Vagina (tissue), 2 donors: ENCODE results near the gene POU2F1. TPM values are rescaled to one million over a fixed set of nuclear protein-coding genes. Genes with fewer than 3 reads are reported as not detected.

ENCODE experiments used
- DNase-seq, 2 donors: peaks; one replicate each; pipeline ENCODE4 v3.0.0-alpha.2; 2017; ENCODE audit errors: extremely low spot score in 2 of 2
- H3K27ac ChIP-seq: fragments of 200-600 bp; sonication (generic); one replicate; pipeline ENCODE4 v1.5.1; 2019
- H3K27me3 ChIP-seq: fragments of 200-600 bp; sonication (generic); one replicate; pipeline ENCODE4 v1.5.1; 2019
- H3K36me3 ChIP-seq, 2 donors: fragments of 200-600 bp; sonication (generic); one replicate each; pipeline ENCODE4 v1.5.1; 2017 to 2019
- H3K4me1 ChIP-seq: fragments of 200-600 bp; sonication (generic); one replicate; pipeline ENCODE4 v1.5.1; 2019
- H3K4me3 ChIP-seq, 2 donors: fragments of 200-600 bp; sonication (generic); 1 replicate in 1 of 2; 2 replicates in 1 of 2; pipeline ENCODE4 v1.5.1; 2016 to 2019
- H3K9me3 ChIP-seq: fragments of 200-600 bp; sonication (generic); one replicate; pipeline ENCODE4 v1.5.1; 2019
- POLR2A ChIP-seq, 2 donors: fragments of 450-650 bp; IDR thresholded peaks; one replicate each; pipeline ENCODE4 v1.6.1; 2017; ENCODE audit warnings: antibody characterized with exemption in 2 of 2, mild to moderate bottlenecking in 2 of 2, moderate library complexity in 2 of 2
- POLR2AphosphoS5 ChIP-seq, 2 donors: sonication (generic); formaldehyde crosslinking; IDR thresholded peaks; one replicate each; pipeline ENCODE4 v1.9.0; 2017; ENCODE audit warnings: antibody characterized with exemption in 2 of 2, mild to moderate bottlenecking in 2 of 2, low read depth in 1 of 2; ENCODE audit not compliant: insufficient read depth in 1 of 2
- intact Hi-C: fragments of 100-400 bp; cut with DNase I; formaldehyde crosslinking; loops from one replicate; pipeline ENCODE4 v1.15.1; 2023
- total RNA-seq: library from RNA; depleted of rRNA; stranded (reverse); fragments of >200 nt; gene quantifications from one replicate; pipeline ENCODE4 v1.2.3, GENCODE V29; 2016
- TF ChIP-seq, protein P1 (sequence below), 3 experiments: fragments of 450-650 bp in 2 of 3; fragments of 200-600 bp in 1 of 3; sonication (generic) in 1 of 3; IDR thresholded peaks; one replicate each; pipeline ENCODE4 v1.5.1; 2017 to 2019; ENCODE audit warnings: antibody characterized with exemption in 3 of 3, mild to moderate bottlenecking in 2 of 3, moderate library complexity in 2 of 3

POU2F1 gene
- total RNA-seq, 1 donor from 2014 or later = 10.8 TPM

DNA sequence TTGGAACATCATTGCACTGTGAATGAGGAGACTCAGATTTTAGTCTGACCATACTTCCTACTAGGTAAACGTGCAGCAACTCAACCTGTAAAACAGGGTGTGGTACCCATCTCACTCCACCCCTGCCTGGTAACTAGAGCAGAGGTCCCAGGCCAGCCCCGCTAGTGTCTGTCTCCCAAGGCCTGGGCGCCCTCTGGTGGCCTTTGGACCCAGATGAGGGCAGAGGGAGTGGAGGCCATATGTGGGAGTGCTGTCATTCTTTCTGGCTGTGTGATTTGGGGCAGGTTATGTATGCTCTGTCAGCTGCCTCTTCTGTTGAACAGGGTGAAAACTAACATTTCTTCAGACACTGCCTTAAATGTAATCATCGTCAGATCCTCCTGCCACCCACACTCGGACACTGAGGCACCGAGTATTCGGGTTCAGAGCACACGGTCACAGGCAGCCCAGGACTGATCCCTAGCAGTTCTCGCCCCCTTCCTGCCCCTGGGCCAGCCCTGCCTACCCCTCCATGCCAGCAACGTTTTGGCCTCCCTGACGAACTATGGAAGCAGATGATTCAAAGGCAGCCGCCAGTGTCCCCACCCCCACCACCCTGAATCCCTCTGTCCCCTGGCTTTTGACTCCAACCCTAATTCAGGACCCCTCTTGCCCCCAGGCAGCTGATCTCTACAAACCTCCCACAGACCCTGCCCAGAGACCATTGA, 221.6 kb downstream of the POU2F1 start:
- DNase-seq = peak; percentile 84 to 87
- TF ChIP-seq POLR2AphosphoS5 (IDR thresholded peaks at IDR 0.05; ENCODE audit: insufficient read depth in 1 of 2, low read depth in 1 of 2) = no peak
- TF ChIP-seq, protein P1, sequence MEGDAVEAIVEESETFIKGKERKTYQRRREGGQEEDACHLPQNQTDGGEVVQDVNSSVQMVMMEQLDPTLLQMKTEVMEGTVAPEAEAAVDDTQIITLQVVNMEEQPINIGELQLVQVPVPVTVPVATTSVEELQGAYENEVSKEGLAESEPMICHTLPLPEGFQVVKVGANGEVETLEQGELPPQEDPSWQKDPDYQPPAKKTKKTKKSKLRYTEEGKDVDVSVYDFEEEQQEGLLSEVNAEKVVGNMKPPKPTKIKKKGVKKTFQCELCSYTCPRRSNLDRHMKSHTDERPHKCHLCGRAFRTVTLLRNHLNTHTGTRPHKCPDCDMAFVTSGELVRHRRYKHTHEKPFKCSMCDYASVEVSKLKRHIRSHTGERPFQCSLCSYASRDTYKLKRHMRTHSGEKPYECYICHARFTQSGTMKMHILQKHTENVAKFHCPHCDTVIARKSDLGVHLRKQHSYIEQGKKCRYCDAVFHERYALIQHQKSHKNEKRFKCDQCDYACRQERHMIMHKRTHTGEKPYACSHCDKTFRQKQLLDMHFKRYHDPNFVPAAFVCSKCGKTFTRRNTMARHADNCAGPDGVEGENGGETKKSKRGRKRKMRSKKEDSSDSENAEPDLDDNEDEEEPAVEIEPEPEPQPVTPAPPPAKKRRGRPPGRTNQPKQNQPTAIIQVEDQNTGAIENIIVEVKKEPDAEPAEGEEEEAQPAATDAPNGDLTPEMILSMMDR (IDR thresholded peaks at IDR 0.05) = peak; percentile 76 to 87 (median 85)
- Histone ChIP-seq H3K9me3 (no peaks in the 10 kb centered on the region), H3K27me3 (no peaks in the 10 kb centered on the region), H3K4me3 (no peak overlapping the region), H3K27ac (no peak overlapping the region), H3K4me1 (peaks cover 16% of the 10 kb centered on the region), H3K36me3 (no peaks in the 10 kb centered on the region)
- intact Hi-C loops = loop anchor here (5.0 kb wide), 2 partner anchors 175 to 375 kb away; no protein-coding TSS in a partner anchor

DNA sequence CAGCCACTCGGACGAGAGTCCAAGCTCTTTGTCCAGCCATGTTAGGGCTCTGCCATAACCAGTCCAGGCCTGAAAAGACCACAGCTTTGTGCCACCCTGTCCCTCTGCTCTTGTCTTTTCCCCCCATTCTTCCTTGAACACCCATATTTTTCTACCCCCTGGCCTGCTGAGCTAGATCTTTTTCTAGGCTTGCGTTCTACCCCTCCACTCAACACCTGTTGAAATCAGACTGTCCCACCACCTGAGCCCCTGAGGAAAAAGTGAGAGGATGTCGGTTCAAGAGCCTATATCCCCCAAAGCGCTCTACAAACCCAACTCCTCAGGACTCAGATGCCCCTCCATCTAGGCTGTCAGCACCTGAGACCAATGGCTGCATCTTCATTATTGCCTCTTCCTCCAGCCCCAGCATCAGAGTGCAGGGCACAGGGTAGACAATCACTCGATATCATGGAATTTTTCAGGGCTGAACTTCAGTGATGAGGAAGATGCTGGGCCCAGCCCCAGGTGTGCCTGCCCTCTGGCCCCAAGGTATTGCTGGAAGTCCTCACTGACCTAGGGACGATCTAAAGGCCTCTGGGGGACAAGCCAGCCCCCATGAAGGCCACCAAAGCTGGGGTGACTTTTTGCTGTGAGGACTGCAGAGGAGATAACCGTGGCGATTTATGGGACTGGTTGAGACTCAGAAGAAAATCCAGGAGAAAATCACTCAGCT, 222.3 kb downstream of the POU2F1 start:
- intact Hi-C loops = loop anchor here (5.0 kb wide), 2 partner anchors 176 to 376 kb away; no protein-coding TSS in a partner anchor
- DNase-seq = peak; percentile 70 to 84

GRCh38 chr1:167443757-167444156, 223.1 kb downstream of the POU2F1 start:
- H3K4me3 ChIP-seq = no peak overlapping the region
- intact Hi-C loops = loop anchor here (5.0 kb wide), 2 partner anchors 176 to 376 kb away; no protein-coding TSS in a partner anchor

More for the DNA sequence above, 222.3 kb downstream of the POU2F1 start:
- Histone ChIP-seq H3K36me3 (no peaks in the 10 kb centered on the region), H3K27me3 (no peaks in the 10 kb centered on the region), H3K9me3 (no peaks in the 10 kb centered on the region), H3K4me1 (peaks cover 16% of the 10 kb centered on the region), H3K27ac (no peak overlapping the region), H3K4me3 (no peak overlapping the region)
- TF ChIP-seq POLR2A (IDR thresholded peaks at IDR 0.05) (no peak), POLR2AphosphoS5 (IDR thresholded peaks at IDR 0.05; ENCODE audit: insufficient read depth in 1 of 2, low read depth in 1 of 2) (no peak)
- TF ChIP-seq, protein P1 (IDR thresholded peaks at IDR 0.05) = no peak

DNA sequence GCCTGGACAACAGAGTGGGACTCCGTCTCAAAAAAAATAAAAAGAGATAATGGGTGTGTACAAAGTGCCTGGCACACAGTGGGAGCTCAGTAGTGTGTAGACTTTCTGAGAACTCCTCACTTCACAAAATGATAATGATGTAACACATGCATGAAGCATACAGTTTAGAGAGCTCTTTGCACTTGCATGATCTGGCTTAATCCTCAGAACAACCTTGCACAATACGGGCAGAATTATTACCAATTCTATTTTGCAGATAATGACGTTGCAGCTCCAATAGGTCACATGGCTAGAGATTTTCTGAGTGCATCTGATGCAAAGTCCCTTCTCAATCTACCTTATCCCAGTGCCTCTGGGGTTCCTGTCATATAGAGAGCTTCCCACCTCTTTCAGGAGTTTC, 226.3 kb downstream of the POU2F1 start:
- intact Hi-C loops = no loop called here
- DNase-seq = no peak
- no peaks in the 10 kb centered on the region for H3K9me3 ChIP-seq
- peaks cover 1% of the 10 kb centered on the region for H3K4me1 ChIP-seq
- no peak overlapping the region for H3K4me3 ChIP-seq
- TF ChIP-seq, protein P1 (IDR thresholded peaks at IDR 0.05) = no peak
- no peak for TF ChIP-seq POLR2A (IDR thresholded peaks at IDR 0.05)
- TF ChIP-seq POLR2AphosphoS5 (IDR thresholded peaks at IDR 0.05; ENCODE audit: insufficient read depth in 1 of 2, low read depth in 1 of 2) = no peak
- no peaks in the 10 kb centered on the region for H3K36me3 ChIP-seq
- H3K27ac ChIP-seq = no peak overlapping the region
- no peaks in the 10 kb centered on the region for H3K27me3 ChIP-seq

More at GRCh38 chr1:167443757-167444156, 223.1 kb downstream of the POU2F1 start:
- Histone ChIP-seq H3K4me1 (peaks cover 16% of the 10 kb centered on the region), H3K9me3 (no peaks in the 10 kb centered on the region), H3K36me3 (no peaks in the 10 kb centered on the region), H3K27ac (no peak overlapping the region), H3K27me3 (no peaks in the 10 kb centered on the region)
- TF ChIP-seq POLR2AphosphoS5 (IDR thresholded peaks at IDR 0.05; ENCODE audit: insufficient read depth in 1 of 2, low read depth in 1 of 2) (no peak), POLR2A (IDR thresholded peaks at IDR 0.05) (no peak)
- TF ChIP-seq, protein P1 (IDR thresholded peaks at IDR 0.05) = no peak
- peak; percentile 52 to 61 for DNase-seq
